HG02884 (cell line): ENCODE results near the gene CD22.

Experiments used
- ATAC-seq: cut with Tn5 transposase; IDR thresholded peaks from one replicate; pipeline ENCODE4 v1.9.1; 2021; ENCODE audit warnings: mild to moderate bottlenecking, moderate library complexity; ENCODE audit not compliant: unreplicated experiment

Gene CD22

DNA sequence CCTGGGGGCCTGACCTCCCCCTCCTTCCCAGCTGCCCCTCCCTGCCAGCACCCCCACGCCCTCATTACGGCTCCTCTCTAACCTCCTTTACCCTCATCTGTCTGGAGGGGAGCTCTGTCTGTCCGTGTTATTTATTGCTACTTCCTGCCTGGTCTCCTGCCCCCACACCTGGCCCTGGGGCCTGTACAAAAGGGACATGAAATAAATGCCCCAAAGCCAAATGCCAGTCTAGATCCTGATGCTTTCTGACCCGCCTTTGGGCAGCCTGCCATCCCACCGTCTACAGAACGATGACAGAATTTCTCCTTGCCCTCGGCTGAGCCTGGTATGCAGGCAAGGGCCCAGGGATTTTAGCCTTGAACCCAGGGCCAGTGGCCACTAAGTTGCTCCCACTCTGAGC, 15.4 kb upstream of the CD22 start:
- ATAC-seq: no peak

DNA sequence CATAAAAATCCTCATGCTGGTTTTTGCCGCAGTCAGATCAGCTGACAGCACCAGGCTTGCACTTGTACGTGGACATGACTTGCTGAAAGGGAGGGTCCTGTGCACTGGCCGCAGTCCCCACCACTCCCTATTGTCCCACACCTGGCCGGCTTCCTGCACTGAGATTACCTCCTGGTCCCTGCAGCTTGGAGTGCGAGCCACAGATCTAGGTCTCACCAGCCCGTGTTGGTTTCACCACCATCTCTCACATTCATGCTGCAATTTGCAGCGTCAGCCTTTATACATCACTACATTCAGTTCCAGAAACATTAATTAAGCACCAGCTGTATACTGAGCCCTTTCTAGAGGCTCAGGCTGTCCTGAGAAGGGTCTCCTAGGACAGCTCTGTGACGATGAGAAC, 15.0 kb upstream of the CD22 start:
- no peak for ATAC-seq

DNA sequence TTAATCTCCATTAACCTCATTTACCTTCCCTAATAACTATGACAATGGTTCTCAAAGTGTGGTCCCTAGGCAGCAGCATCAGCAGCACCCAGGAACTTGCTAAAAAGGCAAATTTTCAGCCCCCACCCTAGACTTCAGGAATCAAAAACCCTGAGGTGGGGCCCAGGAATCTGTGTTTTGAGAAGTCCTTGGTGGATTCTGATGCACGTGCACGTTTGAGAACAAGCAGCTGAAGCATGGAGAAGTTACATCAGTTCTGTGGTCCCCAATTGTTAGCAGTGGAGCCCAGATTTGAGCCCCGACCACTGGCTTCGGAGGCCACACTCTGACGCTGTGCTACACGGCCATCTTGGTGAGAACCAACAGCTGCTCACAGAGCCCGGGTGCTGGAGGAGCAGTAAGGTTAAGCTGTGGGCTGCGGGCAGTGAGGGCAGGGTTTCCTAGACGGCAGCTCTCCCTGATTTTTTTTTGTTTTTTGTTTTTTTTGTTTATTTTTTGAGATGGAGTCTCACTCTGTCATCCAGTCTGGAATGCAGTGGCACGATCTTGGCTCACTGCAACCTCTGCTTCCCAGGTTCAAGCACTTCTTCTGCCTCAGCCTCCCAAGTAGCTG, 14.0 kb upstream of the CD22 start:
- no peak for ATAC-seq

DNA sequence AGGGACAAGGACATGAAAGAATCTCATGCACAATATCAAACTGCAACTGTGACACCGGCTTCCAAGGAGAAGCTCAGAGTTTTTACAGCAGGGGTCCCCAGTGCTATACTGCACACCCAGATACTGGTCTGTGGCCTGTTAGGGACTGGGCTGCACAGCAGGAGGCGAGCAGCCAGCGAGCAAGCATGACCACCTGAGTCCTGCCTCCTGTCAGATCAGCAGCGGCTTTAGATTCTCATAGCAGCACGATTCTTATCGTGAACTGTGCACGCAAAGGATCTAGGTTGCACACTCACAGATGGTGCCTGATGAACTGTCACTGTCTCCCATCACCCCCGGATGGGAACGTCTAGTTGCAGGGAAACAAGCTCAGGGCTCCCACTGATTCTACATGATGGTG, 13.1 kb upstream of the CD22 start:
- ATAC-seq: no peak

DNA sequence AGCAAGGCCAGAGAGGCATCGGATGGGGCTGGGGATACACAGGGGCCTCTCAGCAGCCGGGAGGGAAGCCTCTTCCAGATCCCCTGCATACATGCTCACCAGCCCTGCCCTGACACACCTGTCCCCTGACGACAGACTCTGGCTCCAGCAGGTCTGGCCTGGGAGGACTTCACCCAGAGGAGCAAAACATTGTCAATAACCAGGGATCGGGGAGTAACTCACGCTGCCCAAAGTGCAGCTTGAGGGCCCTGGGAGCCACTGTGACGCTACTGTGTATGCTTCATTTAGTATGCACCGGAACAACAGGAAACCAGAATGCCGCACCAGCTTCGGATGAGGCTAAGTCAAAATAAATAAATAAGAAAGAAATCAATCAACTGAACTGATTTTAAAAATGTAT, 12.4 kb upstream of the CD22 start:
- ATAC-seq: no peak

DNA sequence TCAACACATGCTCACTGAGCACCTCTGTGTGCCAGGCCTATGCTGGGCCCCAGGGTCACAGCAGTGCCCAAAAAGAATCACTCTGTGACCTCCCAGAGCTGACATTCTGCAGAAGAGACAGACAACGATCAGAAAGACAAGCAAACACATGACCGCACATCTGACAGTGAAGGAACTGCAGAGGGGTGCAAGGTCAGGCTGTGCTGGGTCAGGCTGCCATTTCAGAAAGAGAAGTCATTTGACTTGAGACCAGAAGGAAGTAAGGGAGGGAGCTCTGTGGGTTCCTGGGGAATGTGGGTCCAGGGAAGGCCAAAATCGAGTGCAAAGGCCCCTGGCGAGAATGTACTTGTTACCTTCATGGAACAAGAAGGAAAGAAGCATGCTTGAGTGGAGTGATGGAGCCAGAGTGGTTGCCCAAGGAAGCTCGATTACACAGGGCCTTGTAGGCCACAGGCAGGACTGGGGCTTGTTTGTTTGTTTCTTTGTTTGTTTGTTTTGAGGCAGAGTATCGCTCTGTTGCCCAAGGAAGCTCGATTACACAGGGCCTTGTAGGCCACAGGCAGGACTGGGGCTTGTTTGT, 11.4 kb upstream of the CD22 start:
- no peak for ATAC-seq

DNA sequence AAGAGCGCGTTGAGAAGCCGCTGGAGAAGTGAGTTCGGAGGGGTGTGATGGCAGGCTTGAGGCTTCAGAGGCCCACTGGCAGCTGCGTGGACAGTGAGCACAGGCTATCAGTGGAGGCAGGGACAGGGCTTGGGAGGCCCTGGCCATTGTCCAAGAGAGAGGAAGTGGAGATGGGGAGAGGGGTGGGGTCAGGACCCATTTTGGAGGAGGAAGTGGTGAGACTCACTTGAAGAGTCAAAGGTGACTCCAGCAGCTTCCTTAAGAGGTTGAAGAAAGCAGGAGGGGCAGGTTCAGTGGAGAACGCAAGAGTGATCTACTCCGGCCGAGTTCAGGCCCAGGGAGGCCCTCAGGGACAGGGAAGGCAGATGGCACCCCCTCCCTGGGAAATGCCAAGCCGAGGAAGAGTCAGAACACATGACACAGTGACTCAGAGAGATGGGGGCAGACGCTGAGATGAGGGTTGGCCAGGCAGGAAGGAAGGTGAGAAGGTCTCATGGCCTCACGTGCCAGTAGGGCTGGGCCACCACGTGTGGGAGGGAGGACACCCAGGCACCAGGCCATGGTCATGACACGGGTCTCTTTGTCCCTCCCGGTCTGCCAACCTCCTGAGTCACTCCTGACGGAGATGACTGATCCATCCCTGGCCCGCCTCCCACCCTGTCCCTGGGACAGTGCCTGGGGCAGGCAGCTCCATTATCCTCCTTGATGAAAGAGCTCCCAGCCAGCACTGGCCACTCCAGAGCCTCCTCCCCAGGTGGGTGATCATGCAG, 10.1 kb upstream of the CD22 start:
- ATAC-seq: no peak

DNA sequence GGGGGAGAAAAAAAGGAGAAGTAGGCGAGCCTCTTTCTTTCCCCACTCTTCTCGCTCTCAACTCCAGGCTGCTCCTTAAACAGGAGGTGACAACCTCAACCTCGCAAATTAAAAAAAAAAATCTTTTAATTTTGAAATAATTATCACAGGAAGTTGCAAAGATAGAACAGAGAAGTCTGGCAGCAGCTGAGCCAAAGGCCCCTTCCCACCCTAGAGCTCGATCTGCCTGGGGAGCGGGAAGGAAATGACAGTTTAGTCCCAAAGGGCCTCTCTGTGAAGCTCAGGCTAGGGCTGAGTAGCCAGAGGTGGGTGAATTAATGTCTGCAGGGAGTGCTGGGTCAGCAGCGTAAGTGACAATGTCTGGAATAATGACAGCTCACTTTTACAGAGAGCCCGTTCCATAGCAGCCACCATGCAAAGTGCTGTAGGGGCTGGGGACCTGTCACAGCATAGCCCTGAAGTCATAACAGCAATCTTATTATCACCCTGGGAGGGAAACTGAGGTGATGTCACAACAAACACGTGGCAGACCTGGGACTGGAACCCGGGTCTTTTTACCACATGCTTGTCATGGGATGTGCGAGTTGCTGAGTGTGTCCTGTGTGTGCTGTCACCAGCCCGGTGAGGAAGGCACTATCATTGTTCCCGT, 8.8 kb upstream of the CD22 start:
- ATAC-seq: no peak

DNA sequence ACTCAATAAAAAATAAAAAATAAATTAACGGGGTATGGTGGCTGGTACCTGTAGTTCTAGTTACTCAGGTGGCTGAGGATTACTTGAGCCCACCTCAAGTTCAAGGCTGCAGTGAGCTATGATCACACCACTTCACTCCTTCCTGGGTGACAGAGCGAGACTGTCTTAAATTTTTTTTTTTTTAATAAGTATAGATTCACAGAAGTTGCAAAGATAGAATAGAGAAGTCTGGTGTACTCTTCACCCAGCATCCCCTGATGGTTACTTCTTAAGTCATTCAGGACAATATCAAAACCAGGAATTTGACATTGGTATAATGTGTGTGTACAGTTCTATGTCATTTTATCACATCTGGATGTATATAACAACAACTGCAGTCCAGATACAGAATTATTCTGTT, 7.7 kb upstream of the CD22 start:
- ATAC-seq: no peak

DNA sequence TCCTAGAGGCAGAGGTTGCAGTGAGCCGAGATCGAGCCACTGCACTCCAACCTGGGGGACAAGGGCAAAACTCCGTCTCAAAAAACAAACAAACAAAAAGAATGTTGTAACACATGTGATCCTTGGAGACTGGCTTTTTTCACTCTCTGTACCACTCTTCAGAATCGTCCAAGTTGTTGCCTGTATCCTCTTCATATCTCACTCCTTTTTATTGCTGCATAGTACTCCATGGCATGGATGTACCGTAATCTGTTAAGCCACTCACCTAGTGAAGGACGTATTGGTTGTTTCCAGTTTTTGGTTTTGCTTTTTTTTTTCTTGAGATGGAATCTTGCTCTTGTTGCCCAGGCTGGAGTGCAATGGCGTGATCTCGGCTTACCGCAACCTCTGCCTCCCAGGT, 7.0 kb upstream of the CD22 start:
- no peak for ATAC-seq

DNA sequence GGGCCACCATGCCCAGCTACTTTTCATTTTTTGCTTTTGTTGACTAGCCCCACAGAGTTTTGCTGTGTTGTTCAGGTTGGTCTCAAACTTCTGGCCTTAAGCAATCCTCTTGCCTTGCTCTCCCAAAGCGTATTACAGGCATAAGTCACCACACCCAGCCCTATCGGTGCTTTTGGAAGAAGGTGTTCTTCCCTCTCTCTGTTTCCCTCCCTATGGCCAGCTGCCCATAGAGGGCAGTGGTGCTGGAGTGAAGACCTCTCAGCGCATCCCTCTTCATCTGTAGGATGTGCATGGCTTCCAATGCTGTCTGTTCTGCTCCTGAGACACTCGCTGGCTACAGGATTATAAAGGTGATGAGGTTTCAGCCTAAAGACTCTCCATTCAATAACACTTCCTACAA, 1.3 kb upstream of the CD22 start:
- ATAC-seq: no peak

DNA sequence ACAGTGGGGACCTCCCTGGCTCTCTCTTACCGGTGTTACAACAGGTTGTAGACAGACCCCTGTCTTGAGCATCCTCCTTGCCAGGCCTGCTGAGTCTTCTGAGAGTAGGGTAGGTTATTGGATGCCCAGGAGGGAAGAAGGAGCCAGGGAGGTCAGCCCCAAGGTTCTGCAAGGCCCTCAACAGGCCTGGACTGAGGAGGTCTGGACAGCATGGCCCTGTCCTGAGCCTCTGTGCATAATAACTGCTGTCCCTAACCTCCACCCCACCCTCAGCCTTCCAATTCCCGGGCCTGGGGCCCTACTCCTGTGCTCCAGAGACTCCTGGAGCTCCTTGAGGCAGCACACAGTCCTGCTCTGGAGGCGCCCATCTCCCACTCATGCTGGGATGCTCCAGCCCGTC, 336 bp downstream of the CD22 start:
- no peak for ATAC-seq

DNA sequence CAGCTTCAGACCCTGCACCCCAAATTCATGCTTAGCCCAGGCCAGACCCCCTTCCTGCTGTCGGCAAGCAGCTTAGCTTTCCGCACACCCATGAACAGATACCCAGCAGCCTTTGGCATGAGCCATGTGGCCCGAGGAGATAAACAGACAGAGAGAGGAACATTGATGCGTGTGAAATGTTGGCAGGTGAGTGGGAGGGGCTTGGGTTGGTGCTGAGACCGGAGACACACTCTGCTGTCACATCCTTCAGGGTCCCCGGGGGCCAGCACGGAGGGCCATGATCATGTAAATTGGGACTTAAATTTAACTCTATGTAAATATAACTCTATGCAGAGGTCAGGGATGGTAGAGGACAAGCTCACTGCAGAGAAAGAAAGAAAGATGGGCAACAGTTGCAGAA, 1.5 kb downstream of the CD22 start:
- ATAC-seq: peak; percentile 45

DNA sequence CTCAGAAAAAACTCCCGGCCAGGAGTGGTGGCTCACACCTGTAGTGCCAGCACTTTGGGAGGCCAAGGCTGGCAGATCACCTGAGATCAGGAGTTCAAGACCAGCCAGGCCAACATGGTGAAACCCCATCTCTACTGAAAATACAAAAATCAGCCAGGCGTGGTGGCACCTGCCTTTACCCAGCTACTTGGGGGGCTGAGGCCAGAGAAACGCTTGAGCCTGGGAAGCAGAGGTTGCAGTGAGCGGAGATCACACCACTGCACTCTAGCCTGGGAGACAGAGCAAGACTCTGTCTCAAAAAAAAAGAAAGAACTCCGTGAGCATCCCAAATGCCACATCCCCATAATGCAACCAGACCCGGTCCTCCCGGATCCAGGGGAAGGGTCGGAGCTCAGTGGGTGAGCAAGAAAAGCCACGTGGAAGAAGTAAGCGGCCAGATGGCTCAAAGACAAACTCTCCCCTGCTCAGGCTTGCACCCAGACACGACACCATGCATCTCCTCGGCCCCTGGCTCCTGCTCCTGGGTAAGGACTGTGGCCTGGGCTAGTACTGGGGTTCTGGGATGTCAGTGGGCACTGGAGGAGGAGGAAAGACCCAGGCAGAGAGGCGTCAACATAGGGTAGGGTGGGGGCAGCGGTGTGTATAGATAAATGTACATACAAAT, 2.7 kb downstream of the CD22 start:
- no peak for ATAC-seq

DNA sequence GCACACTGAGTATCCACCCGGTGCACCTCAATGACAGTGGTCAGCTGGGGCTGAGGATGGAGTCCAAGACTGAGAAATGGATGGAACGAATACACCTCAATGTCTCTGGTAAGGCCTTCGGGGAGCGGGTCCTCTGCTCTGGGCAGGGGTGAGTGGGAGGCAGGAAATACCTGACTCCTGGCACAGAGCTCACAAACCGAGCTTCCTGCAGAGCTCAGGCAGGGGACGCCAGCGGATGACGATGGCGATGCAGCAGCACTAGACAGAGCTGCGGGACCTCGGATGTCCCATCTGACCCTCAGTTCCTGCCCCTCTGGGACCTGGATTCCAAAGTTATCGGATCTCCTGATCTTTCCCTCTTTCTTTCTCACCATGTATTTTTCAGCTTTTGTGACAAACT, 3.8 kb downstream of the CD22 start:
- ATAC-seq: no peak

DNA sequence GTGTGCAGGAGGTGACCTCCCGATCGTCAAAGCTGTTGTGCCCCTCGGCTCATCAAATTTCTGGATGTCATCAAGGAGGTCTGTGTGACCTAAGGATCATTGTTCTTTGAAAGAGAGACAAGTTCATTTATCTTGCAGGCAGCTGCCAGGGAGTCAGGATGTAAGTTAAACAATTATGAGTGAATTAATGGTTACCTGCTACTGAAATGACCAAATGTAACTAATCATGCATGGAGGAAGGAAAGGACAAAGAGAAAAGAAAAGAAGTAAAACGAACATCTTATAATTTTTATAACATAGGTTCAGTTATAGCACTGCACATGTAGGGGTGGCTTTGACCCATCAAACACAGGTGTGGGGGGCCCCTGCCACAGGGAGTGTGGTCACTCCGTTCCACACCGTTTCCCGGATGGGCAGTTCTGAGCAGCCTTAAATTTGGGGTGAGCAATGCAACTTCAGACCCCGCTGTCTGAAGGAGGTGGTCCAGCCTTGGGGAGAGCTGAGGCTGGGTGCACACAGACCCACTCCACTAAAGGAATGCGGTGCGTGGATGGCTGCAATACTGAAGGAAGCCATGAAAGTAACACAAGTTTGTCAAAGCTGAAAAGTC, 5.3 kb downstream of the CD22 start:
- ATAC-seq: no peak

DNA sequence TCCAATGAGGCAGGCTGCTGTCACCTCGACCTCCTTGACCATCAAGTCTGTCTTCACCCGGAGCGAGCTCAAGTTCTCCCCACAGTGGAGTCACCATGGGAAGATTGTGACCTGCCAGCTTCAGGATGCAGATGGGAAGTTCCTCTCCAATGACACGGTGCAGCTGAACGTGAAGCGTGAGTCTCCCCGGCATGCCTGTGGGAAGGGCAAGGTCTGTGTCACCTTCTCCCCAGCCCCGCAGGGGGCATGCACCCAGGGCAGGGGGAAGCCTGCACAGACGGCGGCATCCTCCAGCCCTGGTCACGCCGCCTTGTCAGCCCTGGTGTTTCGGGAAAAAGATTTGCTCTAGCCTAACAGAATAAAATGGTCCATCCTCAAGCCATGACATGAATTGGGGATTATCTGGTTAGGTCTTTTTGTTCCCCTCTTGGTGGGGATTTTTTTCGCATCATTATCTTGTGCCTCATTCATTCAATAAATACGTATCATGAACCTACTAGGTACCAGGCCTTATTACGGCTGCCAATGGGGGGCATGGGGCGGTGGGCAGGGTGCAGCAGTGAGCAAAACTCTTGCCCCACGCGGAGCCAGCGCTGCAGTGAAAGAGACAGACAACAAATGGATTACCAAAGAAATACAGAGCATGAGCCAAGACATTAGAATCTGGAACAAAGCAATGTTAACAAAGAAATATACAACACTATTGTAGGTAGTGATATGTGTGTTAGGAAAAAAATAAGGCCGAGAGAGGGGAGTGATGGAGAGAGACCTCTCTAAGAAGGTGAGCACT, 7.4 kb downstream of the CD22 start:
- ATAC-seq: no peak

DNA sequence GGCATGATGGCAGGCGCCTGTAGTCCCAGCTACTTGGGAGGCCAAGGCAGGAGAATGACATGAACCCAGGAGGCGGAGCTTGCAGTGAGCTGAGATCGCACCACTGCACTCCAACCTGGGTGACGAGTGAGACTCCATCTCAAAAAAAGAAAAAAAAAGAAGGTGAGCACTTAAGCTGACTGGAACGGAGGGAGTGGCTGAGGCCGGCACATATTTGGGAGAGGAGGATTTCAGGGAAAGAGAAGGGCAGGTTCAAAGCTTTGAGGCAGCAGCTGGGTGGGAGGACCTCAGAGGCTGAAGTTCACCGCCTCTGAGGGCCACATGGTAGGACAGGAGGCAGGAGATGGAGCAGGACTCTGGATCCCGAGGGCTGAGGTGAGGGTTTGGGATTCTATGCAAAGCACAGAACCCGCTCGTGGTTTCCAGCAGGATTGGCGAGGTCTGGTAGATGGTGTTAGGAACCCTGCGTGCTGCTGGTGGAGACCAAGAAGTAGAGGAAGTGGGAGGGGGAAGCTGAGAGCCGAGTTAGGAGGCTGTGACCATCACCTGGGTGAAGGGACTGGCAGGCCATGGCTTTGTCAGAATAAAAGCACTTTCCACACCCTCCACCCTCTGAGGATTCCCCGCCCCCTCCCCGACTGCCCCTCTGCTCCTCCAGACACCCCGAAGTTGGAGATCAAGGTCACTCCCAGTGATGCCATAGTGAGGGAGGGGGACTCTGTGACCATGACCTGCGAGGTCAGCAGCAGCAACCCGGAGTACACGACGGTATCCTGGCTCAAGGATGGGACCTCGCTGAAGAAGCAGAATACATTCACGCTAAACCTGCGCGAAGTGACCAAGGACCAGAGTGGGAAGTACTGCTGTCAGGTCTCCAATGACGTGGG, 8.4 kb downstream of the CD22 start:
- no peak for ATAC-seq

DNA sequence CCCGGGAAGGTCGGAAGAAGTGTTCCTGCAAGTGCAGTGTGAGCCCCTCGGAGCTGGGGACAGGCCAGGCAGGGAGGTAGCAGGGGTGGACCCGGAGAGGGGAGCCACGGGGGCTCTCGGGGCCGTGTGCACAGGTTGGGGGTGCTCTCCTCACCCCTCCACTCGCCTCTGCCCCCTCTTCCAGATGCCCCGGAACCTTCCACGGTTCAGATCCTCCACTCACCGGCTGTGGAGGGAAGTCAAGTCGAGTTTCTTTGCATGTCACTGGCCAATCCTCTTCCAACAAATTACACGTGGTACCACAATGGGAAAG, 9.0 kb downstream of the CD22 start:
- no peak for ATAC-seq

DNA sequence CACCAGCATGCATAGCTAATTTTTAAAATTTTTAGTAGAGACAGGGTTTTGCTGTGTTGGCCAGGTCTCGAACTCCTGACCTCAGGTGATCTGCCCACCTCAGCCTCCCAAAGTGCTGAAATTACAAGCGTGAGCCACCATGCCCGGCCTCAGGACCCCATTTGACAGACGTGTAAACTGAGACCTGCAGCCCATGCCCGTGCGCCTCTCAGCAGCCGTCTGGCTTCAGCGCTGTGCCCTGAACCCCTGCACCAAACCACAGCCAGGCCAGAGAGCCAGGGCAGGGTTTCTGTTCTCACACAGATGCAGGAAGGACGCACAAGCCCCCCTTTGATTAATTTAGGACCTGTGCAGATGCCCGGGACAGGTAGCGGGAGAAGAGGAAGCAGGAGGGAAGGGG, 11.4 kb downstream of the CD22 start:
- no peak for ATAC-seq
